ENCODE measurements around the gene PFKFB4.
A peak's percentile ranks its signal among the peaks of the same experiment; 100 is the strongest.

The PFKFB4 gene

GRCh38 chr3:48528048-48528447 lies 28.6 kb downstream of the PFKFB4 start:
- DNase-seq, result no peak

GRCh38 chr3:48524970-48525369 lies 31.6 kb downstream of the PFKFB4 start:
- DNase-seq, result no peak

GRCh38 chr3:48521635-48522034 lies 35.0 kb downstream of the PFKFB4 start:
- DNase-seq, result no peak

- no peak for DNase-seq
These were observed 37.3 kb downstream of the PFKFB4 start for GRCh38 chr3:48519277-48519643.

GRCh38 chr3:48518638-48519276 lies 37.8 kb downstream of the PFKFB4 start:
- no peak for DNase-seq

GRCh38 chr3:48518069-48518468 lies 38.5 kb downstream of the PFKFB4 start:
- no peak for DNase-seq

- DNase-seq, result no peak
These were observed 40.0 kb downstream of the PFKFB4 start for GRCh38 chr3:48516571-48516970.

- DNase-seq, result peak; percentile 49
These were observed 42.0 kb downstream of the PFKFB4 start for GRCh38 chr3:48514431-48515227.

- no peak for DNase-seq
These were observed 45.1 kb downstream of the PFKFB4 start for GRCh38 chr3:48511551-48511950.

GRCh38 chr3:48507256-48508061 lies 49.1 kb downstream of the PFKFB4 start:
- peak; percentile 86 for DNase-seq

- DNase-seq, result no peak
These were observed 50.6 kb downstream of the PFKFB4 start for GRCh38 chr3:48505968-48506504.

- DNase-seq, result no peak
These were observed 51.5 kb downstream of the PFKFB4 start for GRCh38 chr3:48505146-48505545.

- peak; percentile 42 for DNase-seq
These were observed 52.3 kb downstream of the PFKFB4 start, which contains the start of gene SHISA5 for GRCh38 chr3:48504051-48504946. SHISA5 (minus strand) TSS chr3:48504174; CDS start chr3:48504094, 80 bp downstream.

GRCh38 chr3:48503401-48504050 lies 53.1 kb downstream of the PFKFB4 start:
- no peak for DNase-seq

- no peak for DNase-seq
These were observed 53.9 kb downstream of the PFKFB4 start for GRCh38 chr3:48502728-48503168.

- DNase-seq, result no peak
These were observed 54.5 kb downstream of the PFKFB4 start for GRCh38 chr3:48502121-48502520.

GRCh38 chr3:48501196-48501595 lies 55.4 kb downstream of the PFKFB4 start:
- peak; percentile 17 for DNase-seq

- no peak for DNase-seq
These were observed 55.9 kb downstream of the PFKFB4 start for GRCh38 chr3:48500656-48501055.

- DNase-seq, result no peak
These were observed 63.5 kb downstream of the PFKFB4 start for GRCh38 chr3:48493203-48493501.

GRCh38 chr3:48492461-48493202 lies 64.0 kb downstream of the PFKFB4 start:
- DNase-seq, result peak; percentile 32

GRCh38 chr3:48486952-48487351 lies 69.7 kb downstream of the PFKFB4 start:
- no peak for DNase-seq
